Measurements from ENCODE around the gene TBC1D22A. TPM values are rescaled to one million over a fixed set of nuclear protein-coding genes. Genes with fewer than 3 reads are reported as not detected.

The TBC1D22A gene
- polyA plus RNA-seq, 1 of the 3 experiments (the other 2 are of a cell fraction) = 16.5 TPM

DNA sequence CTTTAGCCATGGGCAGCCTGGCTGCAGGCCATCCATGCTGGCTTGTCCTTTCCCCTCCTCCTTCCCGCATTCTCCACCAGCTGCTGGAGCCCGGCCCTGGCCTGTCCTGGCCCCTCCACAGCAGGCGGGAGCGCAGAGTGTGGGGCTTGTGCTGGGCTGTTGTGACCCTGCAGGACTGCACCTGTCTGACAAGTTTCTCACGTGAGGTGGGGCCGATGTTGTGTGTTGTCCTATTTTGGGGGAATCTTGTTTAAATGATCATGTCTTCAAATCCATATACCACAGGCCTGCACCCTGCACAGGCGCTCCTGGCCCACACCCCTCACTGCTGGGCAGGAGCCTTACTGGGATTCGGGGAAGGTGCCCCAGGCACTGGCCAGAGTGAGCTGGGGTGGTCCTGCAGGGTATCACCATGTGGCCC is 30.4 kb downstream of the TBC1D22A start:
- peaks cover 32% of the 10 kb centered on the region; the same call in 1 of the 2 replicates for H3K79me2 ChIP-seq (ENCODE audit: insufficient read depth)

DNA sequence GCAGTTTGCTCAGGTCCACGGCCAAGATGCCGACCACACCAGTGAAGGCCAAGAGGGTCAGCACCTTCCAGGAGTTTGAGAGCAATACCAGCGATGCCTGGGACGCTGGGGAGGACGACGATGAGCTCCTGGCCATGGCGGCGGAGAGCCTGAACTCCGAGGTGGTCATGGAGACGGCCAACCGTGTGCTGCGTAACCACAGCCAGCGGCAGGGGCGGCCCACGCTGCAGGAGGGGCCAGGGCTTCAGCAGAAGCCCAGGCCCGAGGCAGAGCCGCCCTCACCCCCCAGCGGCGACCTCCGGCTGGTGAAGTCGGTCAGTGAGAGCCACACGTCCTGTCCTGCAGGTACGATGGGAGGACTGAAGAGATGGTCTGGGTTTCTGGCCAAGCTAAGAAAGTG is 31.0 kb downstream of the TBC1D22A start:
- POLR2A ChIA-PET = no interaction called here
- TF ChIP-seq GATA2 (CRISPR knock-in tag; IDR thresholded peaks at IDR 0.05) (no peak), MEF2A (IDR thresholded peaks at IDR 0.05; ENCODE audit: borderline replicate concordance, low read depth) (no peak), EP300 (IDR thresholded peaks at IDR 0.05; ENCODE audit: borderline replicate concordance in 1 of 2, low read depth in 1 of 2, low read length in 1 of 2) (no peak), POLR2AphosphoS5 (IDR thresholded peaks at IDR 0.05; ENCODE audit: low read depth, low read length) (no peak), FOXJ3 (CRISPR knock-in tag; IDR thresholded peaks at IDR 0.05) (no peak), JUND (IDR thresholded peaks at IDR 0.05) (no peak), YY1 (IDR thresholded peaks at IDR 0.05; ENCODE audit: low read depth) (no peak), RAD21 (IDR thresholded peaks at IDR 0.05; ENCODE audit: low read length) (no peak), NFIC (IDR thresholded peaks at IDR 0.05; ENCODE audit: borderline replicate concordance) (no peak)
- TF ChIP-seq, protein P1, sequence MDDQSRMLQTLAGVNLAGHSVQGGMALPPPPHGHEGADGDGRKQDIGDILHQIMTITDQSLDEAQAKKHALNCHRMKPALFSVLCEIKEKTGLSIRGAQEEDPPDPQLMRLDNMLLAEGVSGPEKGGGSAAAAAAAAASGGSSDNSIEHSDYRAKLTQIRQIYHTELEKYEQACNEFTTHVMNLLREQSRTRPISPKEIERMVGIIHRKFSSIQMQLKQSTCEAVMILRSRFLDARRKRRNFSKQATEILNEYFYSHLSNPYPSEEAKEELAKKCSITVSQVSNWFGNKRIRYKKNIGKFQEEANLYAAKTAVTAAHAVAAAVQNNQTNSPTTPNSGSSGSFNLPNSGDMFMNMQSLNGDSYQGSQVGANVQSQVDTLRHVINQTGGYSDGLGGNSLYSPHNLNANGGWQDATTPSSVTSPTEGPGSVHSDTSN (IDR thresholded peaks at IDR 0.05) = no peak

More for the DNA sequence above, 30.4 kb downstream of the TBC1D22A start:
- Histone ChIP-seq H2AFZ (ENCODE audit: low read depth) (no peak overlapping the region), H3K4me3 (ENCODE audit: low read depth in 2 of 2, low read length in 1 of 2) (no peak overlapping the region), H3K27ac (ENCODE audit: low read depth in 2 of 2, low read length in 1 of 2) (no peak overlapping the region), H3K36me3 (replicated peaks in 1 of 2; ENCODE audit: control insufficient read depth in 1 of 2, insufficient read depth in 2 of 2, low read length in 1 of 2) (peaks cover 0 to 14% of the 10 kb centered on the region in 2 experiments), H3K4me2 (no peak overlapping the region), H3F3A (replicated peaks; ENCODE audit: insufficient read depth) (no peaks in the 10 kb centered on the region), H4K20me1 (ENCODE audit: insufficient read depth) (0 out of 2 replicates have a peak, but pooled peaks cover 4% of the 10 kb centered on the region), H3K9me3 (no peaks in the 10 kb centered on the region), H3K9ac (no peak overlapping the region), H3K27me3 (ENCODE audit: insufficient read depth) (no peaks in the 10 kb centered on the region), H3K4me1 (ENCODE audit: control insufficient read depth in 1 of 2, insufficient read depth in 2 of 2, low read depth in 1 of 2, low read length in 1 of 2) (no peaks in the 10 kb centered on the region), H3K9me2 (no peaks in the 10 kb centered on the region)
- POLR2A ChIA-PET = no interaction called here
- TF ChIP-seq TAF1 (IDR thresholded peaks at IDR 0.05; ENCODE audit: borderline replicate concordance, low read depth, low read length) (no peak), MEF2A (IDR thresholded peaks at IDR 0.05; ENCODE audit: borderline replicate concordance, low read depth) (no peak), CHD2 (IDR thresholded peaks at IDR 0.05; ENCODE audit: low read length, partially characterized antibody) (no peak), MXI1 (IDR thresholded peaks at IDR 0.05; ENCODE audit: low read depth, low read length) (no peak)
- TF ChIP-seq, protein P2, sequence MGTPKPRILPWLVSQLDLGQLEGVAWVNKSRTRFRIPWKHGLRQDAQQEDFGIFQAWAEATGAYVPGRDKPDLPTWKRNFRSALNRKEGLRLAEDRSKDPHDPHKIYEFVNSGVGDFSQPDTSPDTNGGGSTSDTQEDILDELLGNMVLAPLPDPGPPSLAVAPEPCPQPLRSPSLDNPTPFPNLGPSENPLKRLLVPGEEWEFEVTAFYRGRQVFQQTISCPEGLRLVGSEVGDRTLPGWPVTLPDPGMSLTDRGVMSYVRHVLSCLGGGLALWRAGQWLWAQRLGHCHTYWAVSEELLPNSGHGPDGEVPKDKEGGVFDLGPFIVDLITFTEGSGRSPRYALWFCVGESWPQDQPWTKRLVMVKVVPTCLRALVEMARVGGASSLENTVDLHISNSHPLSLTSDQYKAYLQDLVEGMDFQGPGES (IDR thresholded peaks at IDR 0.05; ENCODE audit: low read depth, low read length) = no peak
- TF ChIP-seq, protein P3, sequence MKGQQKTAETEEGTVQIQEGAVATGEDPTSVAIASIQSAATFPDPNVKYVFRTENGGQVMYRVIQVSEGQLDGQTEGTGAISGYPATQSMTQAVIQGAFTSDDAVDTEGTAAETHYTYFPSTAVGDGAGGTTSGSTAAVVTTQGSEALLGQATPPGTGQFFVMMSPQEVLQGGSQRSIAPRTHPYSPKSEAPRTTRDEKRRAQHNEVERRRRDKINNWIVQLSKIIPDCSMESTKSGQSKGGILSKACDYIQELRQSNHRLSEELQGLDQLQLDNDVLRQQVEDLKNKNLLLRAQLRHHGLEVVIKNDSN (IDR thresholded peaks at IDR 0.05; ENCODE audit: borderline replicate concordance, low read depth) = no peak
- TF ChIP-seq, protein P4, sequence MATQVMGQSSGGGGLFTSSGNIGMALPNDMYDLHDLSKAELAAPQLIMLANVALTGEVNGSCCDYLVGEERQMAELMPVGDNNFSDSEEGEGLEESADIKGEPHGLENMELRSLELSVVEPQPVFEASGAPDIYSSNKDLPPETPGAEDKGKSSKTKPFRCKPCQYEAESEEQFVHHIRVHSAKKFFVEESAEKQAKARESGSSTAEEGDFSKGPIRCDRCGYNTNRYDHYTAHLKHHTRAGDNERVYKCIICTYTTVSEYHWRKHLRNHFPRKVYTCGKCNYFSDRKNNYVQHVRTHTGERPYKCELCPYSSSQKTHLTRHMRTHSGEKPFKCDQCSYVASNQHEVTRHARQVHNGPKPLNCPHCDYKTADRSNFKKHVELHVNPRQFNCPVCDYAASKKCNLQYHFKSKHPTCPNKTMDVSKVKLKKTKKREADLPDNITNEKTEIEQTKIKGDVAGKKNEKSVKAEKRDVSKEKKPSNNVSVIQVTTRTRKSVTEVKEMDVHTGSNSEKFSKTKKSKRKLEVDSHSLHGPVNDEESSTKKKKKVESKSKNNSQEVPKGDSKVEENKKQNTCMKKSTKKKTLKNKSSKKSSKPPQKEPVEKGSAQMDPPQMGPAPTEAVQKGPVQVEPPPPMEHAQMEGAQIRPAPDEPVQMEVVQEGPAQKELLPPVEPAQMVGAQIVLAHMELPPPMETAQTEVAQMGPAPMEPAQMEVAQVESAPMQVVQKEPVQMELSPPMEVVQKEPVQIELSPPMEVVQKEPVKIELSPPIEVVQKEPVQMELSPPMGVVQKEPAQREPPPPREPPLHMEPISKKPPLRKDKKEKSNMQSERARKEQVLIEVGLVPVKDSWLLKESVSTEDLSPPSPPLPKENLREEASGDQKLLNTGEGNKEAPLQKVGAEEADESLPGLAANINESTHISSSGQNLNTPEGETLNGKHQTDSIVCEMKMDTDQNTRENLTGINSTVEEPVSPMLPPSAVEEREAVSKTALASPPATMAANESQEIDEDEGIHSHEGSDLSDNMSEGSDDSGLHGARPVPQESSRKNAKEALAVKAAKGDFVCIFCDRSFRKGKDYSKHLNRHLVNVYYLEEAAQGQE (IDR thresholded peaks at IDR 0.05; ENCODE audit: low read depth, low read length) = no peak
- 94% methylated on average over 3 of the region's 8 CpGs for WGBS (ENCODE audit: low lambda C conversion rate)
- no peak for DNase-seq
- CTCF ChIA-PET = interaction anchor here (0.5 to 2.5 kb wide), 4 partner anchors 9 to 421 kb away, joined by 3 to 13 read pairs (median 3); no protein-coding TSS in a partner anchor

More for the DNA sequence above, 31.0 kb downstream of the TBC1D22A start:
- peaks cover 30% of the 10 kb centered on the region; the same call in 1 of the 2 replicates for H3K79me2 ChIP-seq (ENCODE audit: insufficient read depth)
- H3K4me1 ChIP-seq (ENCODE audit: control insufficient read depth in 1 of 2, insufficient read depth in 2 of 2, low read depth in 1 of 2, low read length in 1 of 2) = no peaks in the 10 kb centered on the region
- H3K4me3 ChIP-seq (ENCODE audit: low read depth in 2 of 2, low read length in 1 of 2) = no peak overlapping the region
- H3K9me3 ChIP-seq = no peaks in the 10 kb centered on the region
- DNase-seq = no peak
- no peaks in the 10 kb centered on the region for H3K27me3 ChIP-seq (ENCODE audit: insufficient read depth)
- WGBS (ENCODE audit: low lambda C conversion rate) = 96% methylated on average over 12 of the region's 23 CpGs
- H3K9me2 ChIP-seq = no peaks in the 10 kb centered on the region
- H3K9ac ChIP-seq = no peak overlapping the region
- no peak overlapping the region for H3K27ac ChIP-seq (ENCODE audit: low read depth in 2 of 2, low read length in 1 of 2)
- H3K36me3 ChIP-seq (replicated peaks in 1 of 2; ENCODE audit: control insufficient read depth in 1 of 2, insufficient read depth in 2 of 2, low read length in 1 of 2) = peaks cover 0 to 14% of the 10 kb centered on the region in 2 experiments
- CTCF ChIA-PET = interaction anchor here (0.6 to 2.5 kb wide), 2 partner anchors 9 to 10 kb away, joined by 3 to 13 read pairs; no protein-coding TSS in a partner anchor
- H4K20me1 ChIP-seq (ENCODE audit: insufficient read depth) = 0 out of 2 replicates have a peak, but pooled peaks cover 10% of the 10 kb centered on the region
- H2AFZ ChIP-seq (ENCODE audit: low read depth) = no peak overlapping the region
- no peaks in the 10 kb centered on the region for H3F3A ChIP-seq (replicated peaks; ENCODE audit: insufficient read depth)
- H3K4me2 ChIP-seq = no peak overlapping the region
